ENCODE results near the gene HDAC8. TPM values are rescaled to one million over a fixed set of nuclear protein-coding genes. Genes with fewer than 3 reads are reported as not detected.
"Not testable (repeated sequence)": the region's sequence is repeated elsewhere in the genome, so short reads cannot be mapped to it uniquely, and the experiment has no call there.

HDAC8 gene
- 15.8 TPM for total RNA-seq
- long read RNA-seq, transcript HDAC8-207 (11 exons, 2,110 nt), result major isoform, 15 of 20 reads
- long read RNA-seq, partial matches to known transcripts, result 0 of 20 reads
- long read RNA-seq, other reads (novel, unspliced or antisense), result 2 of 20 reads

DNA sequence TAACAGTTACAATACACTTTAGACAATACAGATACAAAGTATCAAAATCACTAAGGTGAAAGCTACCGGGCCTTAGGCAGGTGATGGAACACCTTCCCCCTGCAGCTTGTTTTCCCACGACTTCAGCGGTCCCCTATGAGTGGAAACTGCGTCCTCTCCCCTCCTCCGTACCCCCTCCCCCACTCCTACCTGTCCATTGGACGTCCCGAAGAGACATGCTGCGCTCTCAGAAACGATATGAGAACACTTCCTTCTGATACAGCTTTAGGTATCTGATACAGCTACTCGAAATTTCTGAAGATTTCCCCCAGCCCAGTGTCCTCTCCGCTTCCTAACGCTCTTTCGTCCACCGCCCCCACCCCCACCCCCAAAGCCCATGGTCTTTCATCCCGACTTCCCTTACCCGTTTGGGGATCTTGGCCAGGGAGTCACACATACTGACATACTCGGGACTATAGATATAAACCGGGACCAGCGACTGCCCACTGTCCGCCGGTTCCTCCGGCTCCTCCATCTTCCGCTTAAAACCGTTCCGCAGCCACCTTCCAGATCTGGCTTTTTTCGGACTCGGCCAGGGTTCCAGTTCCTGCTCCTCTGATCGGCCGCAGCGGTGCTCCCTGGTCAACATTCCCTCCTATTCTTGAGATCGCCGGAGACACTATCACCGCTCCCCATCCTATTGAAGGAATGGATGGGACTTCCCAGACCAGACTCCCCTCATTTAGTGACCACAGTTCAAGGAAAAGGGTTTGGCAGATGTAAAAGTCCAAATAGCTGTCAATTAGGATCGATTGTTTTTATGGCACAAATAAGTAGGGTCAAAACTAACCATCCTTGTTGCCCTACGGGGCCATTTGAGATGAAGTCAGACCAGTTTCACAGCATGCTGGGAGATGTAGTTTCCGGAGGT, at the start of gene HDAC8:
Gene HDAC8 (minus strand): TSS at position 596 of the 910 bp plus-strand sequence. CDS start 82 bp downstream, at position 514.
- ATAC-seq (ENCODE audit: poor library complexity) (peak; percentile 95), DNase-seq (peak; percentile 81)

GRCh38 chrX:72621625-72622485, 49.2 kb upstream of the HDAC8 start:
- intact Hi-C loops (cut with DNase I), result no loop called here
- ATAC-seq (ENCODE audit: poor library complexity), result no peak

More for the DNA sequence above, at the start of gene HDAC8:
- intact Hi-C loops (cut with DNase I), result no loop called here

DNA sequence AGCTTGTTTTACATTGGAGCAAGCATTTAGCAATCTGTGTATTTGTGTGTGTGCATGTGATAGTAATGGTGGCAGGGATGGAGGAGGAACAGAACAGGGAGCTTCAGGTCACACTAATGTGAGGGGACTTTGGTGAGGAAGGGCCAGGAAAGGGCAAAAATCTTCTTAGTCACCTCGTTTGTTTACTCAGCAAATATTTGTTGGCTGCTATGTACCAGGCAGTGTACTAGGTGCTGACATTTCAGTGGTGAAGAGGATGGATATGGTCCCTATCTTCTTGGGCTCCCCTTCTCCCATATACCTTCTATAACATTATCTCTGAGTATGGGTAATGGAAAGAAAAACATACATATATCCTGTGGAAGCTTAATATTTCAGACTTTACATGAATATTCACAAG, 48.5 kb upstream of the HDAC8 start:
- DNase-seq, result no peak
- no peak for ATAC-seq (ENCODE audit: poor library complexity)
- intact Hi-C loops (cut with DNase I), result no loop called here

More at GRCh38 chrX:72621625-72622485, 49.2 kb upstream of the HDAC8 start:
- no peak for DNase-seq

DNA sequence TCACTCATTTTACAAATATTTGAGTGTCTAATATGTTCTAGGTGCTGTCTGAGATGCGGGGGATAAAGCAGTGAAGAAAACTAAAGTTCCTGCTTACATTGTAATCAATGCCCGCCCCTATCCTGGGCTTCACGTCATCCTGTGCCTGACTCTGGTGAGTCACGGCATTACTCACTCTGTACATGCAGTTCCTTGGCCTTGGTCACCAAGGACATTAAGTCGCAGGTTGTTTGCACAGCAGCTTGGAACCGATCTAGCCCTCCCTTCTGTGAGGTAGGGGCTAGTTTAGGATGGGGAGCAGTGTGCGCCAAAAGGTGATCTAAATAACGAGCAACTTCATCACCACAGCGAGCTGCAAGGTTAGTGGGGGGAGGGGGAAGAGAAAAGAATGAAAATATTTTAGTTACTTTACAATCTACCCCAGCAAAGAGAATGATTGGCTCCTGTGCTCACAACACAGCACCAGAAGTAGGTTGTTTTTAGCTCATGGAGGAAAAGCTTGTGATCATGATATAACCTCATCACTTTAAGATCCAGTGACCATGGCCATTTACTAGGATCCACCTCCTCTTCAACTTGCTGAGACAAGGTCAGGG, 48.0 kb upstream of the HDAC8 start:
- DNase-seq, result peak; percentile 28
- ATAC-seq (ENCODE audit: poor library complexity), result no peak
- intact Hi-C loops (cut with DNase I), result no loop called here

- DNase-seq, result no peak
- intact Hi-C loops (cut with DNase I), result no loop called here
- no peak for ATAC-seq (ENCODE audit: poor library complexity)
Observed at GRCh38 chrX:72609313-72609712, 36.7 kb upstream of the HDAC8 start.

DNA sequence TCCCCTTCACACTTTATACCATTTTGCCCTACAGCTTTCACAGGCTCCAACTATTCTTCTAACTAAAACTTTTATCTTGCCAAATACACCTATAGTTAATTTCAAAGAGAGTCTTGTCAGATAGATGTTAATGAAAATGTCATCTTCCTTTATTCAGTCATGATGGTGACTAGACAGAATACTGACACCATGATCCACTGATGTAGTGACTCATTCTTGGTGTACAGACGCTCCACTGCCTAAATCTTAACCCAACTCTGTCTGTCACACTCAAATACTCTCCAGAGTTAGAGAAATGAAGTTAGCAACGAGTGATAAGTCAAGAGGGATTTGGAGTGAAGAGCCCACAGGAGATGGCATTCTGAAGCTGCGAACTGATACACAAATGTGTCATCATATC, 32.1 kb upstream of the HDAC8 start:
- intact Hi-C loops (cut with DNase I), result no loop called here
- no peak for DNase-seq
- no peak for ATAC-seq (ENCODE audit: poor library complexity)

GRCh38 chrX:72604112-72604511, 31.5 kb upstream of the HDAC8 start:
- intact Hi-C loops (cut with DNase I), result no loop called here
- ATAC-seq (ENCODE audit: poor library complexity) (no peak), DNase-seq (no peak)

GRCh38 chrX:72591038-72591437, 18.4 kb upstream of the HDAC8 start:
- intact Hi-C loops (cut with DNase I); DNase-seq; ATAC-seq (ENCODE audit: poor library complexity): not testable (repeated sequence)

DNA sequence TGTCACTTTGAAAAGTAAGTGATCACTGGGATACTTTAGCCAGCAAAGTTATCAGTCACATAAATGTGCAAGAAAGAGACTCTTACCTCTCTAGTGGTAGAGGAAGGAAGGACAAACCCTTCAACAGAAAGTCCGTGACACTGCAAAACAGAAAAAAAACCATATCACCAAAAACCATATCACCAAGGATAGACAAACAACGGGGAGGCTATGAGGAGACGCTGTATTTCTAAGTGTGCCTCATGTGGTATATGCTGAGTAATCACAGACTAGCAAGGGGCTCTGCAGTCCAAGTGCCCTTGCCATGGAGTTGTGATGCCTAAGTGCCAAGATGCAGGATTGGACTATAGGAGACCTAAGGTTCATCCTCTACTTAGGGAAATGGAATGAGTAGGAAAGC, 11.5 kb upstream of the HDAC8 start:
- DNase-seq, result no peak
- no peak for ATAC-seq (ENCODE audit: poor library complexity)
- intact Hi-C loops (cut with DNase I), result no loop called here

DNA sequence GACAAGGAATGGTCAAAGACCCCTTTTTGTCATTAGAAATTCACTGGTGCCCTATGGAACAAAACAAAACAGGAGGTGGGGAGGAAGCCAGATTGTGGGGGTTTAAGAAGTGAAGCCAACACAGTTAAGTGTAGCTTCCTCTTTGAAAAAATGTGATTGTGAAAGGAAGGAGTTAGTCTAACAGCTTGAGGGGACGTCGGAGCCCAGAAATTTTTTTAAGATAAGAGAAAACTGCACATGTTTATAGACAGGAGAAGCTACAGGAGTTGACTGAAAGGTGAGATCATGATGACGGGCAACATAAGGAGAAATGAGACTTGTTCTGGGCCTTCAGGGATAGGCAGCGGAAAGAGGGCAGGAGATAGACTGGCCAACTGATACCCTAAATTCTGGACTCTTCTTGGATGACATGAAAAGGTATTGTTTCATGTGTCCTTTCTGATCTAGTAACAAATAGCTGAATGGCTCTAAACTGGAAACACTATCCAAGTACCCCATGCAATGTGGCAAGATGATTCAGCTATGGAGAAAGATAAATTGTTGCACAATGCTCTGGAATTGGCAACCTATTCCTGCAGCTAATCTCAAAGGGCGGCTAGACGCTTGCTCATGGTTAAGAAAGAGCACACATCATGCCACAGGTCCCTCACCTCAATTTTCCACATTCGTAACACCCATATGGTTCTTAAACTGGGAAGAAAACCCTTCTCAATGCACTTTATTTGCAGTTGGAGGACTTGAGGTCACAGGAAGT, 3.7 kb upstream of the HDAC8 start:
- ATAC-seq (ENCODE audit: poor library complexity), result peak; percentile 13
- intact Hi-C loops (cut with DNase I), result no loop called here
- DNase-seq, result no peak

DNA sequence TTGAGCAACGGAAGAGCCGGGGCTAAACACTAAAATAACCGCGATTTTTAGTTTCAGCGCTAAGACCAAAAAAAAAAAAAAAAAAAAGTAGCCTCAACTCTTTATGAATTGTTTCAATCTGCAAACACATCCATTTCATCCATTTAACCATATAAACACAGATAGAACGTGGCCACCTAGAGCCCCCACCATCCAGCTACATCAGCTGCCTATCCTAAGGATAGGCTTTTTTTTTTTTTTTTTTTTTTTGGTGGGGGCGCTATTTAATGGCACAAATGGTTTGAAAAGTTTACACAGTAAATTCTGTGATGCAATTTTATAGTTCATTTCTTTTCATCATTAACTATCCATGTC, 492 bp upstream of the HDAC8 start:
- peak; percentile 18 for ATAC-seq (ENCODE audit: poor library complexity)
- intact Hi-C loops (cut with DNase I), result no loop called here

GRCh38 chrX:72569786-72570185, 2.9 kb downstream of the HDAC8 start:
- DNase-seq, result no peak
- intact Hi-C loops (cut with DNase I), result no loop called here
- no peak for ATAC-seq (ENCODE audit: poor library complexity)

More for the DNA sequence above, 492 bp upstream of the HDAC8 start:
- DNase-seq, result no peak

DNA sequence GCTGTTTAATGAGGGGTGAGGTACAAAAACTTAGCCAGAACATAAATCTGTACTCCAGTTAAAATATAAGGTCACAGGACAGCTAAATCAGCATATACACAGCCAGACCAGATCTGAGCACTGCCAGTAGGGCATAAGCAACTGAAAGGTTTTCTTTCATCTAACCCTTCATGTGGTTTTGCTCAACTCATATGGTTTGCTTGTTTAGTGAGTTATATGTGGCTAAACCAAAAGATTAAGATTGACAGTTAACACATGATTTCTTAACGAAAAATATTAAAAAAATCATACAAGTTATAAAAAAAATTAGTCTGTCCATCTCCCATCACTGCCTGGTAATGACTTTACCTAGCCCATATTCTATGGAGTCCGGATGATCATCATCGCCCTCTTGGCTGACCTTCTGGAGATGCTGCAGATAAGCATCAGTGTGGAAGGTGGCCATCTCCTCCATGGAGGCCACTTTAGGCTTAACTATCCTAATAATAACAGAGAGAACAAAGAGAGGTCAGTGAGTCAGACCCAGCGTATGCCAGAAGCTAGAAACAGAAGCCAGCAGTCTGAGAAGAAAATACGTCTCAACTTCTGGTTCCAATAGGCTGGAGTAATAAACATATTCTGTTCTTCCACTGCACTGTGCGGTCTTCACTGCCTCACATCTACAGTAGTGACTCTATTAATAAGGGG, 4.1 kb downstream of the HDAC8 start:
- no peak for ATAC-seq (ENCODE audit: poor library complexity)
- DNase-seq, result no peak
- intact Hi-C loops (cut with DNase I), result no loop called here

DNA sequence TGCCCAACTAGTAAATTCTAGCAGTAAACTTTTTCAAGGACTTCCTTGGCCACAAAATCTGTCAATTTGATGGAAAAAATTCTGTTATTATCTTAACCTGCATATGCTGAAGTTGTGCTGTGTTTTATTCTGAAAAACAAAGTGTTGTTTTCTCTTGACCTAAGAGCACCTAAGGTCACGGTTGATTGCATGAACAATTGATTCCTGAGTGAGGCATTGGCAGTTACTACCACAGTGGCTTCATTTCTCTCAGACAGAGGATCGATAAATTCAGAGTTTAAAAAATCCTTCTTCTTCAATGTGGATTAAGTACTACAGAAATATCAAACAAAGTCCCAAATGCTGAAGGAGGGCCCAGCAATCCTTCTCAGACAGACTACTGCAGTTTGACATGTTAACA, 6.2 kb downstream of the HDAC8 start:
- intact Hi-C loops (cut with DNase I), result no loop called here
- ATAC-seq (ENCODE audit: poor library complexity) (no peak), DNase-seq (no peak)

DNA sequence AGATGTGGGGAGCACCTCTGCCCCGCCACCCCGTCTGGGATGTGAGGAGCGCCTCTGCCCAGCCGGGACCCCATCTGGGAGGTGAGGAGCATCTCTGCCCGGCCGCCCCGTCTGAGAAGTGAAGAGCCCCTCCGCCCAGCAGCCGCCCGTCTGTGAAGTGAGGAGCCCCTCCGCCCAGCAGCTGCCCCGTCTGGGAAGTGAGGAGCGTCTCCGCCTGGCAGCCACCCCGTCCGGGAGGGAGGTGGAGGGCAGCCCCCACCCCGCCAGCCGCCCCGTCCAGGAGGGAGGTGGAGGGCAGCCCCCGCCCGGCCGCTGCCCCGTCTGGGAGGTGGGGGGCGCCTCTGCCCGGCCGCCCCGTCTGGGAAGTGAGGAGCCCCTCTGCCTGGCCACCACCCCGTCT, 13.0 kb downstream of the HDAC8 start:
- not testable (repeated sequence) for DNase-seq; ATAC-seq (ENCODE audit: poor library complexity)

DNA sequence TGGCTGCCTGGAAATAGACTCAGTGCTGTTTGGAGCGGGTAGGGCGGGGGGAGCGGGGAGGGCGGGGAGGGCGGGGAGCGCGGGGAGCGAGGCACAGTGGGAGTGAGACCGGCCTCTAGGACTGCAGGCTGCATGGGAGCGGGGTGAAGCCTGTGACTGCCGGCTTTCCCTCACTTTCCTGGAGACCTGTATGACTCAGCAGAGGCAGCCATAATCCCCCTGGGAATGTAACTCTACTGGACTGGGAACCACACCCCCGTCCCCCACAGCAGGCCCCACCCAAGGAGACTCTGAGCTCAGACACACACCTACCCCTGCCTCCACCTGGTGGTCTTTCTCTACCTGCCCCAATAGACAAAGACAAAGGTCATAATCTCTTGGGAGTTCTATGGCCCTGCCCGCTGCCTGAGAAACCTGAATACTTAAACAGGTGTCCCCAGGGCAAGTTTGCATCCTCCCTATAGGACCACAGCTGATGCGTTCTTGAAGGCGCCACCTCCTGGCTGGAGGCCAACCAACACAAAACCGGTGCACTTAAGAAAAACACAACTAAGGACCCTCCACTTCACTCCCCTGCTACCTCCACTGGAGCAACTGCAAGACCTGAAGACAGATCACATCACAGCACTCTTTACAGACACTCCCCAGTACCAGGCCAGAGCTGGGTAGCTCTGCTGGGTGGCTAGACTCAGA, 18.0 kb downstream of the HDAC8 start:
- DNase-seq (no peak), ATAC-seq (ENCODE audit: poor library complexity) (no peak)
- intact Hi-C loops (cut with DNase I), result no loop called here

More for the DNA sequence above, 13.0 kb downstream of the HDAC8 start:
- intact Hi-C loops (cut with DNase I), result not testable (repeated sequence)

DNA sequence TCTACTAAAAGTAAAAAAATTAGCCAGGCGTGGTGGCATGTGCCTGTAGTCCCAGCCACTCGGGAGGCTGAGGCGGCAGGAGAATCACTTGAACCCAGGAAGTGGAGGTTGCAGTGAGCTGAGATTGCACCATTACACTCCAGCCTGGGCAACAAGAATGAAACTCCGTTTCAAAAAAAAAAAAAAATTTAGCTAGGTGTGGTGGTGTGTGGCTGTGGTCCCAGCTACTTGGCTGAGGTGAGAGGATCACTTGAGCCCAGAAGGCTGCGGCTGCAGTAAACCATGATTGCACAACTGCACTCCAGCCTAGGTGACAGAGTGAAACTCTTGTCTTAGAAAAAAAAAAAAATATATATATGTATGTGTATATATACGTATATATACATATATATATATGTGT, 20.2 kb downstream of the HDAC8 start:
- peak; percentile 46 for ATAC-seq (ENCODE audit: poor library complexity)
- DNase-seq; intact Hi-C loops (cut with DNase I): not testable (repeated sequence)

Measured in Right ventricle myocardium superior (tissue), 1 donor.